MM.1S (cell line): Measurements from ENCODE around the gene AGR3.

Experiments used
- CTCF ChIP-seq: fragments of 300-600 bp; sonication (generic); IDR thresholded peaks from 2 replicates; pipeline ENCODE4 v1.5.1; 2016; ENCODE audit warnings: antibody characterized with exemption, low read length, mixed read lengths
- EZH2 ChIP-seq: fragments of 300-600 bp; sonication (generic); optimal IDR thresholded peaks from 2 replicates; pipeline ENCODE3; 2017; ENCODE audit warnings: low read depth, mild to moderate bottlenecking, antibody characterized with exemption, low read length, mixed read lengths
- EZH2phosphoT487 ChIP-seq: fragments of 300-600 bp; sonication (generic); IDR thresholded peaks from 2 replicates; pipeline ENCODE4 v1.6.1; 2018; ENCODE audit warnings: antibody characterized with exemption, low read length

GRCh38 chr7:16811551-16811950 is 70.2 kb downstream of the AGR3 start:
- TF ChIP-seq CTCF = no peak
- no peak for TF ChIP-seq EZH2phosphoT487
- TF ChIP-seq EZH2 = no peak
